PC-9 (cell line): ENCODE results near the gene ITGB5. TPM values are rescaled to one million over a fixed set of nuclear protein-coding genes. Genes with fewer than 3 reads are reported as not detected.

Experiments
- BruUV-seq: library from RNA; stranded (reverse); fragments of 400-500 nt; replicated peaks from 2 replicates; lab custom pipeline; 2021; lab: Mats Ljungman, UMichigan
- CTCF ChIA-PET: fragments of 300-600 bp; sonication (Branson Sonifier 250); formaldehyde crosslinking; loops from one replicate; lab custom pipeline; 2022; ENCODE audit warnings: antibody characterized with exemption; lab: Charles Lee
- POLR2A ChIA-PET: fragments of 300-600 bp; sonication (Branson Sonifier 250); formaldehyde crosslinking; loops from one replicate; lab custom pipeline; 2022; ENCODE audit warnings: antibody characterized with exemption; ENCODE audit not compliant: unreplicated experiment; lab: Charles Lee
- DNase-seq, 2 experiments: peaks; one replicate each; pipeline versions ENCODE4 v3.0.0 to v3.0.0-alpha.2; 2015 to 2022; ENCODE audit warnings: mixed read lengths in 1 of 2
- H2AFZ ChIP-seq: fragments of 200-600 bp; sonication (generic); 2 replicates; pipeline ENCODE4 v1.8.1; 2017; ENCODE audit warnings: antibody characterized with exemption
- H3F3A ChIP-seq: fragments of 200-600 bp; sonication (generic); 2 replicates; pipeline ENCODE4 v1.8.1; 2017; ENCODE audit warnings: antibody characterized with exemption, mild to moderate bottlenecking, low read depth; ENCODE audit not compliant: insufficient read depth
- H3K27ac ChIP-seq: fragments of 200-600 bp; sonication (generic); 2 replicates; pipeline ENCODE4 v1.6.1; 2016; ENCODE audit warnings: mixed run types
- H3K27me3 ChIP-seq: fragments of 200-600 bp; sonication (generic); 2 replicates; pipeline ENCODE4 v1.6.1; 2016; ENCODE audit warnings: low read depth, mixed run types; ENCODE audit not compliant: insufficient read depth
- H3K36me3 ChIP-seq: fragments of 200-600 bp; sonication (generic); 2 replicates; pipeline ENCODE4 v1.6.1; 2016; ENCODE audit warnings: low read depth, mixed run types
- H3K4me1 ChIP-seq: fragments of 200-600 bp; sonication (generic); replicated peaks from 2 replicates; pipeline ENCODE4 v1.6.1; 2016; ENCODE audit warnings: mixed run types; ENCODE audit not compliant: insufficient read depth
- H3K4me2 ChIP-seq: fragments of 200-600 bp; sonication (generic); 2 replicates; pipeline ENCODE4 v1.6.1; 2017; ENCODE audit warnings: mixed run types
- H3K4me3 ChIP-seq: fragments of 200-600 bp; sonication (generic); 2 replicates; pipeline ENCODE4 v1.6.1; 2016; ENCODE audit warnings: mixed run types
- H3K79me2 ChIP-seq: fragments of 200-600 bp; sonication (generic); 2 replicates; pipeline ENCODE4 v1.6.1; 2017; ENCODE audit warnings: low read depth, mixed run types
- H3K9me2 ChIP-seq: fragments of 200-600 bp; sonication (generic); 2 replicates; pipeline ENCODE4 v1.8.1; 2017; ENCODE audit warnings: mild to moderate bottlenecking; ENCODE audit not compliant: insufficient read depth
- H3K9me3 ChIP-seq: fragments of 200-600 bp; sonication (generic); 2 replicates; pipeline ENCODE4 v1.8.1; 2016; ENCODE audit warnings: low read depth; ENCODE audit not compliant: insufficient read depth
- H4K20me1 ChIP-seq: fragments of 200-600 bp; sonication (generic); 2 replicates; pipeline ENCODE4 v1.8.1; 2017; ENCODE audit not compliant: insufficient read depth
- EZH2 ChIP-seq: fragments of 200-600 bp; sonication (generic); IDR thresholded peaks from 2 replicates; pipeline ENCODE4 v1.8.0; 2017; ENCODE audit warnings: antibody characterized with exemption, low read depth
- intact Hi-C: fragments of 100-400 bp; cut with micrococcal nuclease; formaldehyde crosslinking; loops from one replicate; pipeline ENCODE4 v1.10.0; 2022; ENCODE audit not compliant: unreplicated experiment
- total RNA-seq: library from RNA; stranded (reverse); gene quantifications from 2 replicates; pipeline ENCODE4 v1.2.3, GENCODE V29; 2021
- TF ChIP-seq, protein P1 (sequence below): fragments of 200-600 bp; sonication (generic); conservative IDR thresholded peaks from 2 replicates; pipeline ENCODE4 v1.6.1; 2017; ENCODE audit warnings: mixed run types, antibody characterized with exemption, mild to moderate bottlenecking, moderate library complexity

The ITGB5 gene
- total RNA-seq, 1 experiment from 2014 or later: 226 TPM

DNA sequence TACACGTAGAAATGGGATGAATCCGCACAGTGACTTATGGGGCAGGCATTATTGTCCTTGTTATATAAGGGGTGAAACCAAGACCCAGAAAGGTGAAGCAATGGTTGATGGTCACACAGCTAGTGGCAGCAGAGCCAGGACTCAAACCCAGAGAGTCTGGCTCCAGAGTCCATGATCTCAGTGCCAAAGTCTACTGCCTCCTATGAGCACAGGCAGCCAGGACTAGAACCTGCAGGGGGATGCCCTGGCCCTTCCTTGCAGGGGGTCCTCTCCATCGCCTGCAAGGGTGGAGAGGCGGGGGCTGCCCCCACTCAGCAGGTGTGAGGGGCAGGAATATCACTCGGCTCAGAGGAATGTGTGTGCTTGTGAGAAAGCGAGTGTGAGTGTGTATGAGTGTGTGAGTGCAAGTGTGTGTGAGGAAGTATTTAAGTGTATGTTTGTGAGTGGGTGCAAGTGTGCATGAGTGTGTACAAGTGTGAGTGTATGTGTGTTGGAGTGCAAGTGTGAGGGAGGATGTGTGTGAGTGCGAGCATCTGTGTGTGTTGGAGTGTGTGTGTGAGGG lies 112.2 kb downstream of the ITGB5 start:
- Histone ChIP-seq H3K9me2 (no peaks in the 10 kb centered on the region), H3K4me3 (no peak overlapping the region), H3K79me2 (no peaks in the 10 kb centered on the region), H3K4me2 (no peak overlapping the region), H3K27me3 (no peaks in the 10 kb centered on the region), H3K4me1 (peaks cover 5% of the 10 kb centered on the region; the same call in 1 of the 2 replicates), H2AFZ (no peak overlapping the region), H3K36me3 (no peaks in the 10 kb centered on the region; the same call in 1 of the 2 replicates), H3K27ac (no peak overlapping the region), H4K20me1 (no peaks in the 10 kb centered on the region), H3K9me3 (no peaks in the 10 kb centered on the region), H3F3A (no peaks in the 10 kb centered on the region)
- no peak for TF ChIP-seq EZH2
- TF ChIP-seq, protein P1, sequence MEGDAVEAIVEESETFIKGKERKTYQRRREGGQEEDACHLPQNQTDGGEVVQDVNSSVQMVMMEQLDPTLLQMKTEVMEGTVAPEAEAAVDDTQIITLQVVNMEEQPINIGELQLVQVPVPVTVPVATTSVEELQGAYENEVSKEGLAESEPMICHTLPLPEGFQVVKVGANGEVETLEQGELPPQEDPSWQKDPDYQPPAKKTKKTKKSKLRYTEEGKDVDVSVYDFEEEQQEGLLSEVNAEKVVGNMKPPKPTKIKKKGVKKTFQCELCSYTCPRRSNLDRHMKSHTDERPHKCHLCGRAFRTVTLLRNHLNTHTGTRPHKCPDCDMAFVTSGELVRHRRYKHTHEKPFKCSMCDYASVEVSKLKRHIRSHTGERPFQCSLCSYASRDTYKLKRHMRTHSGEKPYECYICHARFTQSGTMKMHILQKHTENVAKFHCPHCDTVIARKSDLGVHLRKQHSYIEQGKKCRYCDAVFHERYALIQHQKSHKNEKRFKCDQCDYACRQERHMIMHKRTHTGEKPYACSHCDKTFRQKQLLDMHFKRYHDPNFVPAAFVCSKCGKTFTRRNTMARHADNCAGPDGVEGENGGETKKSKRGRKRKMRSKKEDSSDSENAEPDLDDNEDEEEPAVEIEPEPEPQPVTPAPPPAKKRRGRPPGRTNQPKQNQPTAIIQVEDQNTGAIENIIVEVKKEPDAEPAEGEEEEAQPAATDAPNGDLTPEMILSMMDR: no peak
- CTCF ChIA-PET: no interaction called here
- BruUV-seq: no TSS peak
- intact Hi-C loops: no loop called here
- POLR2A ChIA-PET: interaction anchor here (0.5 kb wide), 1 partner anchor 38 kb away, joined by 4 read pairs; no protein-coding TSS in a partner anchor
- DNase-seq: no peak

DNA sequence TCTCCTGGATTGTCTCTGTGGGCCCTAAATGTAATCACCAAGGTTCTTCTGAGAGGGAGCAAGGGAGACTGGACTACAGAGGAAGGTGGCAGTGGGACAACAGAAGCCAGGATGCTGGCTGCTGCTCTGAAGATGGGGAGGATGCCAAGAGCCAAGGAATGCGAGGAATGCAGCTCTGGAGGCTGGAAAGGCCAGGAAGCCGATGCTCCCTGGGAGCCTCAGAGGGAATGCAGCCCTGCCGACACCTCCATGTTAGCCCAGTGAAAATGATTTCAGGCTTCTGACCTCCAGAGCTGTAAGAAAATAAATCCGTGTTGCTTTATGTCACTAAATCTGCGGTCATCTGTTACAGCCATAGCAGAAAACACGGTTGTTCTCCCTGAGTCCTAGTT lies 112.8 kb downstream of the ITGB5 start:
- H3F3A ChIP-seq: no peaks in the 10 kb centered on the region
- H3K27me3 ChIP-seq: no peaks in the 10 kb centered on the region
- no TSS peak for BruUV-seq
- no peaks in the 10 kb centered on the region for H4K20me1 ChIP-seq
- H2AFZ ChIP-seq: no peak overlapping the region
- no peak overlapping the region for H3K4me2 ChIP-seq
- ChIA-PET CTCF (interaction anchor here (0.6 to 0.7 kb wide), 2 partner anchors 13 to 87 kb away, joined by 3 read pairs; no protein-coding TSS in a partner anchor), POLR2A (interaction anchor here (0.5 to 0.6 kb wide), 2 partner anchors 38 to 103 kb away, joined by 4 to 18 read pairs; no protein-coding TSS in a partner anchor)
- H3K9me3 ChIP-seq: no peaks in the 10 kb centered on the region
- no peak for TF ChIP-seq EZH2
- TF ChIP-seq, protein P1: no peak
- peaks cover 5% of the 10 kb centered on the region; the same call in 1 of the 2 replicates for H3K4me1 ChIP-seq
- intact Hi-C loops: no loop called here
- DNase-seq: peak in 1 of 2 experiments; percentile 57
- no peaks in the 10 kb centered on the region for H3K79me2 ChIP-seq
- no peaks in the 10 kb centered on the region; the same call in 1 of the 2 replicates for H3K36me3 ChIP-seq
- no peak overlapping the region for H3K27ac ChIP-seq
- no peak overlapping the region for H3K4me3 ChIP-seq
- no peaks in the 10 kb centered on the region for H3K9me2 ChIP-seq

DNA sequence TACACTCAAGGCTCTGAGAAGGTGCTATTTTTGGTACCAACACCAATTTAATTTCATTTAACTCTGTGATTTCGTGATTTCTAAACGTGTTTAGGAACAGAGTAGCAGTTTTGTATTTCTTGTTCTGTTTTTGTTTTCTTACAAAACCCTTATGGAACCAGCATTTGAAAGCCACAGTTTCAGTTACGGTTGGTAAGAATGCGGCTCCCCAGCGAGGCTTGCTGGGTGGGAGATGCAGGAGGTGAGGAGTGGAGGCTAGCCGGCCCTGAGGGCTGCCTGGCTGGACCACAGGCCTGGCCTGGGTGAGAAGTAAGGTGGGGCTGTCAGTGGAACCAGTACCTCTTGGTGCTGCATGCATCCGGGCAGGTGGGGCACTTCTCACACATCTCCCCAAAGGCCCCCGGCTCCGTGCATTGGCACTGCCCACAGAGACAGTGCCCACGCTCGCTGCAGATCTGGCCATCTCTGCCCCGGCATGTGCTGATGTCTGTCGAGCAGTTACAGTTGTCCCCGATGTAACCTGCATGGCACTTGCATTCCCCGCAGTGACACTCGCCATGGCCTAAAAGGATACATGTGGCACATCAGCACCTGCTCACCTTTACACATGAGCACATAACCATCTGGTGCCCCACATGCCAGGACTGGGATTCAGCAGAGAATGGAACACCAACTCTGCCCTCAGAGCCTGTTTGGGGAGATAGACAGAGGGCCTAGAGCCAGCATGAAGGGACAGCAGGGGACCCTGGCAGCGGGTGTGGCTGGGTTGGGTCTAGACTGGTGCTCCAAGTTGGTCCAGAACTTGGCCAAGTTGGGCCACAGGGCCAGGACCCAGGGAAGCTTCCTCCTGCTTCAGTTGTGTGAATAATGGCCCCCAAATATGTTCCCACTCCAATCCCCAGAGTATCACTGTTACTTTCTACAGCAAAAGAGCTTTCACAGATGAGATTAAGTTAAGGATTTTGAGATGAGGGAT lies 113.5 kb downstream of the ITGB5 start:
- Histone ChIP-seq H3K79me2 (no peaks in the 10 kb centered on the region), H3K4me2 (no peak overlapping the region), H3K9me3 (no peaks in the 10 kb centered on the region), H3K27ac (no peak overlapping the region), H3K27me3 (no peaks in the 10 kb centered on the region), H3K4me3 (no peak overlapping the region), H3K4me1 (peaks cover 5% of the 10 kb centered on the region; the same call in 1 of the 2 replicates), H4K20me1 (no peaks in the 10 kb centered on the region), H3F3A (no peaks in the 10 kb centered on the region), H3K9me2 (no peaks in the 10 kb centered on the region), H2AFZ (no peak overlapping the region), H3K36me3 (no peaks in the 10 kb centered on the region; the same call in 1 of the 2 replicates)
- TF ChIP-seq, protein P1: no peak
- TF ChIP-seq EZH2: no peak
- CTCF ChIA-PET: interaction anchor here (0.6 to 0.7 kb wide), 2 partner anchors 13 to 88 kb away, joined by 3 read pairs; no protein-coding TSS in a partner anchor
- no TSS peak for BruUV-seq
- DNase-seq: no peak
- intact Hi-C loops: no loop called here
- POLR2A ChIA-PET: interaction anchor here (0.6 kb wide), 1 partner anchor 104 kb away, joined by 18 read pairs; no protein-coding TSS in a partner anchor
